HT-29 (cell line): ENCODE measurements around the gene ADAM19. TPM values are rescaled to one million over a fixed set of nuclear protein-coding genes. Genes with fewer than 3 reads are reported as not detected.

Experiments used
- DNase-seq: peaks from one replicate; pipeline ENCODE4 v3.0.0-alpha.2; 2015; ENCODE audit warnings: low spot score
- total RNA-seq: library from RNA; depleted of rRNA; stranded (reverse); fragments of >200 nt; shearing (Covaris generic); gene quantifications from 2 replicates; pipeline ENCODE4 v1.2.3, GENCODE V29; 2014

The ADAM19 gene
- total RNA-seq, 1 experiment from 2014 or later, result 11.2 TPM

GRCh38 chr5:157597277-157597676 is 21.7 kb upstream of the ADAM19 start:
- no peak for DNase-seq

GRCh38 chr5:157596487-157596886 is 20.9 kb upstream of the ADAM19 start:
- DNase-seq, result no peak

- no peak for DNase-seq
Observed at GRCh38 chr5:157594675-157595459, 19.3 kb upstream of the ADAM19 start.

- no peak for DNase-seq
Observed at GRCh38 chr5:157594257-157594656, 18.7 kb upstream of the ADAM19 start.

- DNase-seq, result no peak
Observed at GRCh38 chr5:157593052-157593757, 17.6 kb upstream of the ADAM19 start.

GRCh38 chr5:157592594-157592993 is 17.0 kb upstream of the ADAM19 start:
- no peak for DNase-seq

- DNase-seq, result no peak
Observed at GRCh38 chr5:157590478-157590877, 14.9 kb upstream of the ADAM19 start.

GRCh38 chr5:157584628-157585027 is 9.1 kb upstream of the ADAM19 start:
- no peak for DNase-seq

GRCh38 chr5:157582731-157583620 is 7.4 kb upstream of the ADAM19 start:
- DNase-seq, result no peak

- DNase-seq, result no peak
Observed at GRCh38 chr5:157581901-157582300, 6.3 kb upstream of the ADAM19 start.

- no peak for DNase-seq
Observed at GRCh38 chr5:157578079-157578780, 2.7 kb upstream of the ADAM19 start.

GRCh38 chr5:157576678-157577077 is 1.1 kb upstream of the ADAM19 start:
- no peak for DNase-seq

- no peak for DNase-seq
Observed at GRCh38 chr5:157574456-157575380, 857 bp downstream of the ADAM19 start.

- no peak for DNase-seq
Observed at GRCh38 chr5:157571357-157571827, 4.2 kb downstream of the ADAM19 start.

- no peak for DNase-seq
Observed at GRCh38 chr5:157570531-157571200, 4.9 kb downstream of the ADAM19 start.

GRCh38 chr5:157568720-157569119 is 6.9 kb downstream of the ADAM19 start:
- no peak for DNase-seq

- no peak for DNase-seq
Observed at GRCh38 chr5:157568222-157568621, 7.4 kb downstream of the ADAM19 start.

- DNase-seq, result no peak
Observed at GRCh38 chr5:157566902-157567489, 8.6 kb downstream of the ADAM19 start.
